C4-2B (cell line): ENCODE measurements around the gene PTPRD.

Experiments
- CTCF ChIP-seq: fragments of 450-650 bp; conservative IDR thresholded peaks from 2 replicates; pipeline ENCODE4 v1.5.1; 2017; ENCODE audit warnings: mild to moderate bottlenecking
- ZFX ChIP-seq: fragments of 450-650 bp; IDR thresholded peaks from 2 replicates; pipeline ENCODE4 v1.6.1; 2017

DNA sequence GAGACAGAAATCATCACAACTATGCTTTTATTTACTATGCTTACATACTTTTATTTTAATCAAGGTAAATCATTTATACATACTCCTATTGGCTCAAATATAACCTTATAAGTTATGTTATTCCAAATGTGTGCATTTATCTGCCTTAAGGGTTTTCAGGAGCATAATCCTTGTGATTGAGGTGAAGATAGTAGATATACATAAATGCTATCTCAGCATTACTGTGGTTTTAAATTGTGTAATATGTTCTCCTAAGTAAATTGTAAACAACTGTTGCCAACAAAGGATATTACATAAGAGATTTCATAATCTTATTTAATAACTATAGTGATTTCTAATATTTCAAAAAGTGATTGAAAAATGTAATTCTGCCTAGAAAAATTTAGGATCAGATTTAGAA, 1438.4 kb downstream of the PTPRD start:
- TF ChIP-seq CTCF (no peak), ZFX (no peak)
